ENCODE data around the gene PTGFRN. TPM values are rescaled to one million over a fixed set of nuclear protein-coding genes. Genes with fewer than 3 reads are reported as not detected.
A peak's percentile ranks its signal among the peaks of the same experiment; 100 is the strongest.

The PTGFRN gene
- total RNA-seq, 4 donors from 2014 or later = 64.5 to 92.0 (median 83.9) TPM

- H3K4me3 ChIP-seq = no peak overlapping the region
- no peak for TF ChIP-seq CTCF (IDR thresholded peaks at IDR 0.05)
- TF ChIP-seq POLR2A (IDR thresholded peaks at IDR 0.05) = no peak
- peaks cover 37% of the 10 kb centered on the region for H3K4me1 ChIP-seq
- no peak overlapping the region for H3K27ac ChIP-seq
- H3K27me3 ChIP-seq = no peaks in the 10 kb centered on the region
- H3K36me3 ChIP-seq = no peaks in the 10 kb centered on the region
- peak in 1 of 2 donors; percentile 42 for DNase-seq (ENCODE audit: low spot score in 2 of 2)
- 31% methylated on average over 8 of the region's 8 CpGs for WGBS
- H3K9me3 ChIP-seq = no peaks in the 10 kb centered on the region
Observed at GRCh38 chr1:116923421-116923820, 13.7 kb downstream of the PTGFRN start.

GRCh38 chr1:116927049-116927798 is 17.5 kb downstream of the PTGFRN start:
- DNase-seq (ENCODE audit: low spot score in 2 of 2) = no peak
- 89% methylated on average over 6 of the region's 6 CpGs for WGBS

GRCh38 chr1:116929961-116930592 is 20.4 kb downstream of the PTGFRN start:
- 90% methylated on average over 5 of the region's 5 CpGs for WGBS
- Histone ChIP-seq H3K9me3 (no peaks in the 10 kb centered on the region), H3K4me1 (no peaks in the 10 kb centered on the region), H3K27ac (no peak overlapping the region), H3K4me3 (no peak overlapping the region), H3K36me3 (no peaks in the 10 kb centered on the region), H3K27me3 (no peaks in the 10 kb centered on the region)
- TF ChIP-seq POLR2AphosphoS5 (IDR thresholded peaks at IDR 0.05) (no peak), POLR2A (IDR thresholded peaks at IDR 0.05) (no peak), EP300 (IDR thresholded peaks at IDR 0.05) (no peak), CTCF (IDR thresholded peaks at IDR 0.05) (no peak)
- DNase-seq (ENCODE audit: low spot score in 2 of 2) = peak in 1 of 2 donors; percentile 9

More at GRCh38 chr1:116927049-116927798, 17.5 kb downstream of the PTGFRN start:
- no peaks in the 10 kb centered on the region for H3K9me3 ChIP-seq
- no peak overlapping the region for H3K27ac ChIP-seq
- H3K4me3 ChIP-seq = no peak overlapping the region
- H3K36me3 ChIP-seq = no peaks in the 10 kb centered on the region
- TF ChIP-seq POLR2AphosphoS5 (IDR thresholded peaks at IDR 0.05) = no peak
- TF ChIP-seq POLR2A (IDR thresholded peaks at IDR 0.05) = no peak
- peaks cover 15% of the 10 kb centered on the region for H3K4me1 ChIP-seq
- no peaks in the 10 kb centered on the region for H3K27me3 ChIP-seq

- TF ChIP-seq CTCF (IDR thresholded peaks at IDR 0.05) (no peak), EP300 (IDR thresholded peaks at IDR 0.05) (no peak), POLR2AphosphoS5 (IDR thresholded peaks at IDR 0.05) (no peak), POLR2A (IDR thresholded peaks at IDR 0.05) (no peak)
- 85% methylated on average over 7 of the region's 7 CpGs for WGBS
- Histone ChIP-seq H3K27ac (no peak overlapping the region), H3K4me1 (no peaks in the 10 kb centered on the region), H3K27me3 (no peaks in the 10 kb centered on the region), H3K4me3 (no peak overlapping the region), H3K36me3 (no peaks in the 10 kb centered on the region), H3K9me3 (no peaks in the 10 kb centered on the region)
- no peak for DNase-seq (ENCODE audit: low spot score in 2 of 2)
Observed at GRCh38 chr1:116931016-116931918, 21.6 kb downstream of the PTGFRN start.

GRCh38 chr1:116933606-116934515 is 24.1 kb downstream of the PTGFRN start:
- H3K27ac ChIP-seq = no peak overlapping the region
- H3K4me1 ChIP-seq = no peaks in the 10 kb centered on the region
- WGBS = 90% methylated on average over 3 of the region's 3 CpGs
- no peak for TF ChIP-seq POLR2A (IDR thresholded peaks at IDR 0.05)
- TF ChIP-seq POLR2AphosphoS5 (IDR thresholded peaks at IDR 0.05) = no peak
- no peak for TF ChIP-seq CTCF (IDR thresholded peaks at IDR 0.05)
- TF ChIP-seq EP300 (IDR thresholded peaks at IDR 0.05) = no peak
- no peaks in the 10 kb centered on the region for H3K9me3 ChIP-seq
- H3K36me3 ChIP-seq = no peaks in the 10 kb centered on the region
- H3K4me3 ChIP-seq = no peak overlapping the region
- peak in 1 of 2 donors; percentile 9 for DNase-seq (ENCODE audit: low spot score in 2 of 2)
- no peaks in the 10 kb centered on the region for H3K27me3 ChIP-seq
